ENCODE results near the gene UBASH3A.
A peak's percentile ranks its signal among the peaks of the same experiment; 100 is the strongest.

UBASH3A gene, protein sequence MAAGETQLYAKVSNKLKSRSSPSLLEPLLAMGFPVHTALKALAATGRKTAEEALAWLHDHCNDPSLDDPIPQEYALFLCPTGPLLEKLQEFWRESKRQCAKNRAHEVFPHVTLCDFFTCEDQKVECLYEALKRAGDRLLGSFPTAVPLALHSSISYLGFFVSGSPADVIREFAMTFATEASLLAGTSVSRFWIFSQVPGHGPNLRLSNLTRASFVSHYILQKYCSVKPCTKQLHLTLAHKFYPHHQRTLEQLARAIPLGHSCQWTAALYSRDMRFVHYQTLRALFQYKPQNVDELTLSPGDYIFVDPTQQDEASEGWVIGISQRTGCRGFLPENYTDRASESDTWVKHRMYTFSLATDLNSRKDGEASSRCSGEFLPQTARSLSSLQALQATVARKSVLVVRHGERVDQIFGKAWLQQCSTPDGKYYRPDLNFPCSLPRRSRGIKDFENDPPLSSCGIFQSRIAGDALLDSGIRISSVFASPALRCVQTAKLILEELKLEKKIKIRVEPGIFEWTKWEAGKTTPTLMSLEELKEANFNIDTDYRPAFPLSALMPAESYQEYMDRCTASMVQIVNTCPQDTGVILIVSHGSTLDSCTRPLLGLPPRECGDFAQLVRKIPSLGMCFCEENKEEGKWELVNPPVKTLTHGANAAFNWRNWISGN

DNA sequence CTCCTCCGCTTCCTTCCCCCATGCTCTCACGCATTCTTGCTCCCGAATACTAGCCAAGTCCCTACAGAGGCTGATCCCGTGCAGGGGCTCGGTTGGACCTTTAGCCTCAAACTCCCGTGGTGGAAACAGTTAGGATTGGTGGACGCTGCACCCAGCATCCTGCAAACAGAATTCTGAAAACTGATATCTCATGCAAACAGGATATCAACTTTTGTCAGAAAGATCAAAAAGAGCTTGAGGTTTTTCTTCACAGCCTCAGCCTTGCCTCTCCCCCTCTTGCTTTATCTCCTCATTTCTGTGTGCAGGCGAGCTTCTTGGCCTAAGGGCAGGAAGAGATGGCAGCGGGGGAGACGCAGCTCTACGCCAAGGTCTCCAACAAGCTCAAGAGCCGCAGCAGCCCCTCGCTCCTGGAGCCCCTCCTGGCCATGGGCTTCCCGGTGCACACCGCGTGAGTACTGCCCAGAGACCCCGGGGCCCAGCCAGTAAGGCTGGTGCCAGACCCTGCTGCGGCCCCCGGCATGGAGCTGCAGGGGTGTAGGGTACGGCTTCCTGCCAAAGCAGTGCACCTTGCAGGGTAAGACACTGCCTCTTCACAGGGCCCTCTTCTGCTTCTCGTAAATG lies at the start of gene UBASH3A:
Gene UBASH3A, plus strand, starts transcription at position 292 of the 621 bp plus-strand sequence. Its CDS starts 44 bp downstream, at position 336.
- DNase-seq: no peak

GRCh38 chr21:42356046-42356445 lies 47.7 kb upstream of the UBASH3A start:
- no peak for DNase-seq

- no peak for DNase-seq
Observed at GRCh38 chr21:42356650-42357049, 47.1 kb upstream of the UBASH3A start.

GRCh38 chr21:42357307-42357706 lies 46.4 kb upstream of the UBASH3A start:
- no peak for DNase-seq

DNA sequence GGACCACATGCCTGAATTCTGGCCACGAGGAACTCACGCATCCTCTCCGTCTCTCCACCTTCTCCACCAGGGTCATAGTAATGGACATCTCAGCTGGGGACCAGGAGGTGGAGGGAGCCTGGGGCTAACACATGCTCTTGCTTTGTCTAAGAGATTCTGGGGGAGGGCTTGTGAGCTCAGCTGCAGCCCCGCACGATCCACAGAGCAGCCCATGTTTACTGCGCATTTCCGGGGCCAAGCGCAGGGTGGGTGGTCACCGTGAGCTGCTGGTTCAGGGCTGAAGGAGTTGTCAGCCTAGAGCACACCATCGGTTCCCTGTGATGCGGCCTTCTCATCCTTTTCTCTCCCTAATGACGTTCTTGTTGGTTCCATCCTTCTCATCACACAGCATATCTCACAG lies 45.4 kb upstream of the UBASH3A start:
- no peak for DNase-seq

DNA sequence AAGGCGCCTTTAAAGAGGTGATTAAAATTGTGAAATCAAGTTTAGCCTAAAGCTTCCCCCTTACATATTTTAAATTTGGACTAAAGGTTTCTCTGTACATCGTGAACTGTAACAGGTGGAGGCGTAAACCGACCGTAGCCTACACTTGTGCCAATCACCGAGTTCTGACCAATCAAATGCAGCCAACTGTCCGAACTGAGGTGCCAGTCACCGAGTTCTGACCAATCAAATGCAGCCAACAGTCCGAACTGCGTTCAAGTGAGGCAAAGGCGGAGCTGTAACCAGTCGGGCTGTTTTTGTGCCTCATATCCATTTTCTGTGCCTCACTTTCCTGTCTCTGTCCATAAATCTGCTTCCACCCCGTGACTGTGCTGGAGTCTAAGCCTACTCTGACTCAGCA lies 44.8 kb upstream of the UBASH3A start:
- peak; percentile 42 for DNase-seq

- no peak for DNase-seq
Observed at GRCh38 chr21:42360317-42360716, 43.4 kb upstream of the UBASH3A start.

GRCh38 chr21:42361286-42361685 lies 42.4 kb upstream of the UBASH3A start:
- no peak for DNase-seq

GRCh38 chr21:42362198-42362597 lies 41.5 kb upstream of the UBASH3A start:
- no peak for DNase-seq

- DNase-seq: no peak
Observed at GRCh38 chr21:42362700-42363099, 41.0 kb upstream of the UBASH3A start.

DNA sequence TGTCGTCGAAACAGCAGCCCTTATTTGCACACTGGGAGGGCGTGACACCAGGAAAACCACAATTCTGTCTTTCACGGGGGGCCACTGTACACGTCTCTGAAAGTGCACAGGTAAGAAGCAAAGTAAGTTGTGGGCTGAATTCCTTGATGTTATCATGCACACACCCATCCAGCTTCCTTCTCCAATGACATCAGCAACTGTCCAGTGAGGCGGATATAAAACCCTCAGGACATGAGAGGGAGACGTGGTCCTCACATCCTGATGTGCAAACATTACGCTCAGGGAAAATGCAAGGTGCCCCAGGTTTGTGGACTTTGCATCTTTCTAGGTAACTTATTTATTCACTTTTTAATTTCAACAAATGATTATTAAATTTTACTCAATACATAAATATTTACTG lies 40.4 kb upstream of the UBASH3A start:
- DNase-seq: no peak

DNA sequence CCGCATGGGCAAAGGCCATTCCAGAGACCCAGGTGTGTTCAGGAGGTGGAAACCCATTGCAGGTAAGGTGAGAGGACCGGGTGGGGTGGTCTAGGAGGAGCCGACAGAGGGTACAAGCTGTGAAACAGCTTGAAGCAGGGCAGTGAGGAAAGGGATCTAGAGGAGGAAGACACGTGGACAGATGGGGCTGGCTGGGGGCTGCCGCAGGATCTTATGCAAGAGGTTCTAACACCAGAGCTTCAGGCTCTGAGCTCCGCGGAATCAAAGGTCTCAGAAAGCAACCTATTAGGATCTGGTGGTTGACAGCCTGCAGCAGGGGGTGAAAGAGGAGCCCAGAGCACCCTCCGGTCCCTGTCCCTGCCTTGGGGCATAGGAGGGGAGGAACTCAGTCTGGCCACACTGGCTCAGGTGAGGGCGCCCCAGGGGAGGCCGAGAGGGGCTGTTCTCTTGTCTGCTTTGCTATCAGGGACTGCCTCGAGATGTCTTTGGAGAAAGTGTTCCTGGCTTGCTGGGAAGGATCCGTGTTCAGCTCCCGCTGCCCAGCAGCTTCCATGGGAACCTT lies 39.3 kb upstream of the UBASH3A start:
- no peak for DNase-seq

DNA sequence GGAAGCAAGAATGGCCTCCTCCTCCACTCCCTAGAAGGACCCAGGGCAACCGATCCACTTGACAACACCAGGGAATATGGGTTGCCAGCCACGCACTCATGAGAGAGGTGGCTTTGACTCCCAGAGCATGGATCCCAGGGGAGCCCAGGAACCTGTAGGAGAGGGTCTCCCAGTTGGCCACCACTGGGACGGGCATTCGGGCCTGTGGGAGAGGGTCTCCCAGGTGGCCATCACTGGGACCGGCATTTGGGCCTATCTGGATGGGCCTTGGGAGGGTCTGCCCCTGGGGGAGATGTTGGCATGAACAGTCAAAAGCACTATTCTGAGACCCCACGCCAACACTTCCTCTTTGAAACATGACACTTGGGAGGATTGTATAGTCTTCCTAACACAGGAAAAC lies 37.9 kb upstream of the UBASH3A start:
- DNase-seq: no peak

DNA sequence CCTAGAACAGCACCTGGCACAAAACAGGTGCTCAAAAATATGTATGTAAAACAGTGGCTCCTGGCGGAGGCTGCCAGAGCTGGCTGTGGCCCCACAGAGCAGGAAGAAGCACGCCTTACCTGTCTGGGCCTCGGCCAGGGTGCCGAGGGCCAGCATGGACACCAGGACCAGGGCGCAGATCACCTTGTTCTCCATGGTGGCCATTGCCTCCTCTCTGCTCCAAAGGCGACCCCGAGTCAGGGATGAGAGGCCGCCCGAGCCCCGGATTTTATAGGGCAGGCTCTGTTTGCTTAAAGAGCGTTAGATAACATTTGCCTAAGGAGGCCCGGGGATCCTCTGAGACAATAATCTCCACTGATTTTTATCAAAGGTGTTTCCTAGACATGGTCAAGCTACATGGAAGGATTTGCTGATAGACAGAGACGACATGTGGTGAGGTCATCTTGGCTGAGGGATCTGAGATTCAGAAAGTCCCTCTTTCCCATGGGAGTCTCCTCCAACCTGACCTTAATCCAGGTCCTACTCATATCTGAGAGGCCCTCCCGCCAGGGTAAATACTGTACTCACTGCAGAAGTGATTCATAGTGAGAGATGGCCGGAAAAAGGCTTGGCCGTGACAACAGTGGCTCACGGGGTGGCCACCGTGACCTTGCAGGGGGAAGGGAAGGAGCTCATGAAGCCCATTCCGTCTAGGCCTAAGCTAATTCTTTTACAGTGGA lies 37.3 kb upstream of the UBASH3A start, which contains the start of gene TFF1:
Gene TFF1, minus strand, starts transcription at position 244 of the 719 bp plus-strand sequence. Its CDS starts 40 bp downstream, at position 204.
- no peak for DNase-seq

DNA sequence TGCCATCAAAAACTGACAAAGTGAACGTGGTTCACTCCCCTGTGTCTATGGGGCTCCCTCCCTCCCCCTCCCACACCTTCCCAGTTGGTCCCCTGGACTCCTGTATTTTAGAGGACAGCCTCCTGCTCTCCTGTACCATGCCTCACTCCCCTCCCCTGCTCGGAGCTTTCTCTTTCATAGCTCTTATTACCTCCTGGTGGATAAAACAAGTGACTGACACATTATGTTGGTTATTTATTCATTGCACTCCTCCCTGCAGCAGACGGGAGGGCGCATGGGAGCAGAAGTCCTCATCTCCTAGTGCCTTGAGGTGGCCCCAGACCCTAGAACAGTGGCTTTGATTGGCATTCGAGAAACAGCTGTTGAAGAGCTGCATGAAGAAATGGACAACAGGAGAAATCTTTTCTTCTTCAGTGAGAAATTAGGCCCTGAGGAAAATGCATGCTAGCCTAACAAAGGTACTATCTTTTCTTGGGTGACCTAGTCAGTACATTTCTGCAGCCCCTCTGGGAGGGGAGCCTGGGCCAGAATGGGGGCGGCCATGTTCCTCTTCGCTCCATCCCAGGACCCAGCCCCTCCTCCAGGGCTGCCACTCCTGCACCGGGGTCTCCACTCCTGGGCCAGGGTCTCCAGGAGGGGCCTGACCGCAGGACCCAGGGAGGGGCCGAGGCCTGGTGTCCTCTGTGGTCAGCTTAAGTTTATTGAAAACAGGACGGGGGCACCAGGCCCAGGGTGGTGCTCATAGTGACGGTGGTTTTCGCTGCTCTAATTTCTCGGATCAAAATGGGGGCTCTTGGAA lies 36.1 kb upstream of the UBASH3A start:
- DNase-seq: no peak

DNA sequence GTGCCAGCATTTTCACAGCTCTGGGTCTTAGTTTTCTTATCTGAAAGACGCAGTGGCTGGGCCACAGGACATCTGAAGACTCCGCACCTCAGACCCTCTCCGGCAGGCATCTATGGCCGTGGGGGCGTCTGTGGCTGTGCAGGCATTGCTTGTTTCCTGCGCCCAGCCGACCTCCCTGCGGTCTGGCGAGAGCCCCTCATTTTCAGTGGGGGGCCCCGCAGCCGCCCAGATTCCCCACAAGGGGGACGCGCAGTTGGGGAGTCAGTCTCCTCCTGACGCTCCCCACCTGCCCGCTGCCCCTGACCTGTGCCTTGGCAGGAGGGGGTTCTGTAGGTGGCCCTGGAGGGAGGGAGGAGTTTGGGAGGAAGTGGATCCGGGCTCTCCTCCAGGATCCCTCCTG lies 33.9 kb upstream of the UBASH3A start:
- DNase-seq: no peak

DNA sequence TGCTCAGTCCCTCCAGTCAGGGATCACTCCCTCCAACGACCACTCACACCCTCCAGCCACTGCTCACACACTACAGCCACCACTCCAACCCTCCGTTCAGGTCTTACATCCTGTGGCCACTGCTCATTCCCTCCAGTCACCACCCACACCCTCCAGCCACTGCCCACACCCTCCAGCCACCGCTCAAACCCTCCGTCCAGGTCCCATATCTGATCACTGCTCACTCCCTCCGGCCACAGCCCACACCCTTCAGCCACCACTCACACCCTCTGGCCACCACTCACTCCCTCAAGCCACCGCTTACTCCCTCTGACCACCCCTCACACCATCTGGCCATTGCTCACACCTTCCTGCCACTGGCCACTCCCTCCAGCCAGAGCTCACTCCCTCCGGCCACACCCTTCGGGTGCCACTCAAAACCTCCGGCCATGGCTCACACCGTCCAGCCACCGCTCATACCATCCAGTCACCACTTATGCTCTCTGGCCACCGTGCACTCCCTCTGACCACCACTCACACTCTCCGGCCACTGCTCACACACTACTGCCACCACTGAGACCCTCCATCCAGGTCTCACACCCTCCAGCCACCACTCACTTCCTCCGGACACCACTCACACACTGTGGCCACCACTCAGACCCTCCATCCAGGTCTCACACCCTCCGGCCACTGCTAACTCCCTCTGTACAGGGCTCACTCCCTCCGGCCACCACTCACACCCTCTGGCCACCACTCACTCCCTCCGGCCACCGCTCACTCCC lies 32.6 kb upstream of the UBASH3A start:
- no peak for DNase-seq

GRCh38 chr21:42373196-42373907 lies 30.4 kb upstream of the UBASH3A start:
- DNase-seq: no peak

- no peak for DNase-seq
Observed at GRCh38 chr21:42373908-42374455, 29.7 kb upstream of the UBASH3A start.

DNA sequence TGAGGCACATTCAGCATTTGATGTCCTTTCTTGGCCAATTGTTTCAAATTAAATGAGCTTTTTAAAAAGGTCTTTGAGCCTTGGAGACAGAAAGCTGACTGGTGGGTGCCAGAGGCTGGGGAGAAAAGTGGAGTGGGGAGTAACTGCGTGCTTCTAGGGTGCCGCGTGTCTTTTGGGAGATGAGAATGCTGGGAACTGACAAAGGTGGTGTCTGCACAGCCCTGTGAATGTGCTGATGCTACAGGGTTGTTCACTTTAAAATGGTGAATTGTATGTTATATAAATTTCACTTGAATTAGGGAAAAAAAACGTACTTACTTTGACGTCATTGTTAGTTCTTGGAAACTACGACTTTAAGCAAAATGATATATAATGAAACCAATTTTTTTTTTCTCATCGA lies 29.2 kb upstream of the UBASH3A start:
- no peak for DNase-seq

Data from RPMI8226 (cell line).